VCaP (cell line): Measurements from ENCODE around the gene PRKAR2B.
"Not testable (repeated sequence)": the region's sequence is repeated elsewhere in the genome, so short reads cannot be mapped to it uniquely, and the experiment has no call there.

Source experiments
- H3K27ac ChIP-seq: fragments of 450-650 bp; 2 replicates; pipeline ENCODE4 v1.5.1; 2017
- TF ChIP-seq, protein P1 (sequence below): fragments of 450-650 bp; conservative IDR thresholded peaks from 2 replicates; pipeline ENCODE4 v1.5.1; 2017; ENCODE audit warnings: mild to moderate bottlenecking, moderate library complexity

The PRKAR2B gene

DNA sequence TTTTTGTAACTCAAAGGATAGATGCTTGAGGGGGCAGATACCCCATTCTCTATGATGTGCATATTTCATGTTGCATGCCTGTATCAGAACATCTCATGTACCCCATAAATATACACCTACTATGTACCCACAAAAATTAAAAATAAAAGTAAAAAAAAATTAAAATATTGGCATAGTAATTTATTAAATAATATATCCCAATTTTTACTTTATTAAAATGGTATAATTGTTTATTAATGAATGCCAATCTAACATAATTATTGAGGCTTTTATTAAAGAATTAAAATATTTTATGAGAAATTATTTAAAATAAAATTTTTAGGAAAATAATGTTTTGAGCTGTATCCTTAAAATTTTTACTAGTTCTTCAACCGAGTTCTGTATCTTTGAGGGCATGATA lies 105.4 kb downstream of the PRKAR2B start:
- no peak overlapping the region for H3K27ac ChIP-seq
- TF ChIP-seq, protein P1, sequence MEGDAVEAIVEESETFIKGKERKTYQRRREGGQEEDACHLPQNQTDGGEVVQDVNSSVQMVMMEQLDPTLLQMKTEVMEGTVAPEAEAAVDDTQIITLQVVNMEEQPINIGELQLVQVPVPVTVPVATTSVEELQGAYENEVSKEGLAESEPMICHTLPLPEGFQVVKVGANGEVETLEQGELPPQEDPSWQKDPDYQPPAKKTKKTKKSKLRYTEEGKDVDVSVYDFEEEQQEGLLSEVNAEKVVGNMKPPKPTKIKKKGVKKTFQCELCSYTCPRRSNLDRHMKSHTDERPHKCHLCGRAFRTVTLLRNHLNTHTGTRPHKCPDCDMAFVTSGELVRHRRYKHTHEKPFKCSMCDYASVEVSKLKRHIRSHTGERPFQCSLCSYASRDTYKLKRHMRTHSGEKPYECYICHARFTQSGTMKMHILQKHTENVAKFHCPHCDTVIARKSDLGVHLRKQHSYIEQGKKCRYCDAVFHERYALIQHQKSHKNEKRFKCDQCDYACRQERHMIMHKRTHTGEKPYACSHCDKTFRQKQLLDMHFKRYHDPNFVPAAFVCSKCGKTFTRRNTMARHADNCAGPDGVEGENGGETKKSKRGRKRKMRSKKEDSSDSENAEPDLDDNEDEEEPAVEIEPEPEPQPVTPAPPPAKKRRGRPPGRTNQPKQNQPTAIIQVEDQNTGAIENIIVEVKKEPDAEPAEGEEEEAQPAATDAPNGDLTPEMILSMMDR, result no peak

DNA sequence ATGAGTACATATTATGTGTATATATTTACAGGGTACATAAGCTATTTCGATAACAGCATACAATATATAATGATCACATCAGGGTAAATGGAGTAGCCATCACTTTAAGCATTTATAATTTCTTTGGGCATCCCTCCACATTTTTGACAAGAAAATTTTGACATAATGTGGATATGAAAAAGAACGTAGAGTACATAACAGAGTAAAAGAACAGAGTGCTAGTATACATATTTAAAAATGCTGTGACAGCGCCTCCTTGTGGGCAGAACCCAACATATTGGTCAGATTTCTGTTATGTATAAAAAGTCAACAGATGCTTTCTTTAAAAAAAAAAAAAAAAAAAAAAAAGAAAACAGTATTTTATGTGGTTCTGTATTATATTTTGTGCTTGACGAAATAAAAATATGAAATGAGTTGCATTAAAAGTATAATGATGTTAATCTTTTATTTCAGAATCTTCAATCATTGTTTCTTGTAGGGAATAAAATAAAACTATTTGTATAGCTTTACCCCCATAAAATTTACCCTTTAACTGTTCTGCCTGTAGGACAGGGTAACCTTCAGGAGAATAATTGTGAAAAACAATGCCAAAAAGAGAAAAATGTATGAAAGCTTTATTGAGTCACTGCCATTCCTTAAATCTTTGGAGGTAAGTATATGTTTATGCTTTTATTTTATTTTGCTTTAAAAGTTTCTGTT lies 106.0 kb downstream of the PRKAR2B start:
- H3K27ac ChIP-seq, result no peak overlapping the region
- TF ChIP-seq, protein P1, result peak; percentile 85

- TF ChIP-seq, protein P1, result no peak
- H3K27ac ChIP-seq, result no peak overlapping the region
These were observed 107.0 kb downstream of the PRKAR2B start for GRCh38 chr7:107151538-107151937.

DNA sequence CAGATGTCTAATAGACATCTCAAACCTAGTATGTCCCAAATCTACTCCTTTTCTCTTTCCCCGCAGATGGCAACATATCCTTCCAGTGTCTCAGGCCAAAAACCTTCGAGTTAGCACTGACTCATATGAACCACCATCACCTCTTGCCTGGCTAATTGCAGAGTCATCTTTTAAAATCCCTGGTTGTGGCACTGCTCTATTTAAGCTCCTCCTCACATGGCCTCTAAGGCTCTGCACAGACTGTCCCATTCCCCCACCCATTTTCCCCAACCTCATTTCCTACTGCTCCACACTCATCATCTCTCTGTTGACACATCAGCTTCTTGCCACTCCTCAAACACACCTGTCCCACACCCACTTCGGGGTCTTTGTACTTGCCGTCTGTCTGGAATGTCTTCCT lies 107.5 kb downstream of the PRKAR2B start:
- TF ChIP-seq, protein P1, result no peak
- H3K27ac ChIP-seq, result no peak overlapping the region

DNA sequence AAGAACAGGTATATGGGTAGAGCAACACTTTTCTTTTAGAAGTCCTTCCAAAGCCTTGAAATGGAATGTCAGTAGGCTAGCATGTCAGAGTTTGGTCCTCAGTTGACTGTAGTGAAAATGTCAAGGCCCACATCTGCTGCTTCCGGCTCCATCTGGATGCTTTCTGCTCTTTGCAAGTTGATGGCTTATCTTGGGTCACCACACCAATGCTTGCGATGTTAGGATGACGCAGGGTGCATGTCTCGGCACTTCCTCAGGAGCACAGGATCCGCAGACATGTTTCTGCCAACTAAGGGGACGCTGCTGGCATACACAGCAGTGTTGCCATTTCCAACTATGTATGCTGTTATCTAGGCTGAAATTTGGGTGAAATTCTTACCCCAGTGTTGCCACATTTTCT lies 110.3 kb downstream of the PRKAR2B start:
- no peak overlapping the region for H3K27ac ChIP-seq
- TF ChIP-seq, protein P1, result no peak

- H3K27ac ChIP-seq, result not testable (repeated sequence)
These were observed 111.2 kb downstream of the PRKAR2B start for GRCh38 chr7:107155726-107156125.

DNA sequence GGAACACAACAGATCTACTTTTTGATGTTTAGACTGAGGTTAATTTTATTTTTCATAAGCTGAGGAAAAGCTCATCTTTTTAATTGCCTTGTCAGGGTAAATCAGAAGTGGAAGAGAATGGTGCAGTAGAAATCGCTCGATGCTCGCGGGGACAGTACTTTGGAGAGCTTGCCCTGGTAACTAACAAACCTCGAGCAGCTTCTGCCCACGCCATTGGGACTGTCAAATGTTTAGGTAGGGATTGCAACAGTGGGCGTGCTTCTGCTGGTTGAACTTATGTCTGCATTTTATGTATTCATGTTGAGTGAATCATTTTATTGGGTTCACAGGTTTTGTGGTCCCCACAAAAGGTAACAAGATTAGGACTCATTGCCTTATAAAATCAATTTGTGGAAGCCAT lies 112.6 kb downstream of the PRKAR2B start:
- TF ChIP-seq, protein P1, result no peak
- no peak overlapping the region for H3K27ac ChIP-seq

DNA sequence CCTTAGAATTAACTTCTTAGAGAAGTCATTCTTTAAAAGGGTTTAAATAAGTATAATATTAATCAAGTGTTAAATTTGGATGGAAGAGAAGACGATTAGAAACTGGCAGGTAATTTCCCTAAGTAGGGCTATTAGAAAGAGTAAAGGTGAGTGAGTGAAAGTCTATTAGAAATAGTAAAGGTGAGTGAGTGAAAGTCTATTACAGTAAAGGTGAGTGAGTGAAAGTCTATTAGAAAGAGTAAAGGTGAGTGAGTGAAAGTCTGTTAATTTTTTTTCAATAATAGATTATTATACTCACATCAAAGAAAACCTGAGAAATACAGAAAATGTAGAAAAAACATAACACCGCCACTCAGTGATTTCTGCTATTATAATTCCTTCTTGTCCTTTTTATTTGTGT lies 113.5 kb downstream of the PRKAR2B start:
- H3K27ac ChIP-seq, result no peak overlapping the region
- TF ChIP-seq, protein P1, result no peak
